ENCODE measurements around the gene ZNF789. TPM values are rescaled to one million over a fixed set of nuclear protein-coding genes. Genes with fewer than 3 reads are reported as not detected.

Gene ZNF789
- total RNA-seq, 1 donor from 2014 or later, result 5.2 TPM

GRCh38 chr7:99493823-99494222 is 21.1 kb downstream of the ZNF789 start:
- Histone ChIP-seq H3K4me3 (ENCODE audit: low read depth, low read length) (no peak overlapping the region), H3K27me3 (ENCODE audit: control insufficient read depth, insufficient read depth, low read length) (no peaks in the 10 kb centered on the region), H3K36me3 (ENCODE audit: control insufficient read depth, insufficient read depth, low read length) (peaks cover 4% of the 10 kb centered on the region)
- no peak for DNase-seq (ENCODE audit: low read depth)
- TF ChIP-seq CTCF (IDR thresholded peaks at IDR 0.05; ENCODE audit: insufficient read depth, low read length, poor library complexity, severe bottlenecking), result no peak

DNA sequence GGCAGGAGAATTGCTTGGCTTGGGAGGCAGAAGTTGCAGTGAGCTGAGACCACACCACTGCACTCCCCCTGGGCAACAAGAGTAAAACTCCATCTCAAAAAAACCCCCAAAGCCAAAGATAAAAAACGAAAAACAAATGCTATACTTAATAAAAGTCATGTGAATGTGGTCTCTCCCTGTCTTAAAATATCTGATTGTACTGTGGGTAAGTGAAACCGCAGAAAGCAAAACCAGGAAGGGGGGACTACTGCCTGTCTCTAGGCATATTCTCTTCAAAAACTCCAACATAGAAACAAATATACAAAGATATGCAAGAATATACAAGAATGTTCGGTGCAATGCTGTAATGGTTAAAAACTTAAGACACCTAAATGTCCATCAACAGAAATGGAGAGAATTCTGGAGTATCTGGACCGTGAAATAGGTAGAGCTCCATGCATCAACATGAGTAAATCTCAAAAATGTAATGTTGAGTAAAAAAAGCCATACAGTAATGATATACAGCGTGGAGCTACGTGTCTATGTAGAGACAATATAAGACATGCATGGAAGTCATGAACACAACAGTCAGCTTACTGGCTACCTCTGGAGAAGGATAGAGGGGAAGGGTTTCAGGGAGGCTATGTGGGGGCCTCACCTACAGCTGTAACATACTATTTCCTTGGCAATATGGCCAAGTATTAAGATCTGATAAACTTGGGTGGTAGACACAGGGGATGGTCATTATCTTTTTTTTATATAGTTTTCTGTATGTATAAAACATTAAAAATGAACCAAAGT is 25.3 kb downstream of the ZNF789 start:
- TF ChIP-seq CTCF (IDR thresholded peaks at IDR 0.05; ENCODE audit: insufficient read depth, low read length, poor library complexity, severe bottlenecking), result no peak
- DNase-seq (ENCODE audit: low read depth), result no peak
- peak overlapping the region; percentile 97 for H3K4me3 ChIP-seq (ENCODE audit: low read depth, low read length)
- H3K36me3 ChIP-seq (ENCODE audit: control insufficient read depth, insufficient read depth, low read length), result peaks cover 2% of the 10 kb centered on the region
- no peaks in the 10 kb centered on the region for H3K27me3 ChIP-seq (ENCODE audit: control insufficient read depth, insufficient read depth, low read length)

DNA sequence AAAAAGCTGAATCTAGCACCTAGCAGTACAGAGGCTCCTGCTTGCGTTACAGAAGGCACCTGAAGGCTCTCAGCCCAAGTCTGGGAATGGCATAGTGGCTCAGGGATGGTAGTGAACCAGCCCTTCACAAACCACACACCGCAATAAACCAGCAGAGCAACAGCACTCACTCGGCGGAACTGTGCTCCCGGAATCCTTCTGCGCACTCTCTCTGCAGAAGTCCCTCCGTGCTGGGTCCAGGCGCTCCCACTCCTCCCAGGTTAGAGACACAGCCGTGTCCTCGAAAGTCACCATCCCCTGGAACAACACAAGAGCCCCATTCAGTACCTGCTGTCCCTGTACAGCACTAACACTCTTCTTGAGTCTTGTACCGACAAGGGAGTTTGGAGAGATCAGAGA is 25.9 kb downstream of the ZNF789 start:
- Histone ChIP-seq H3K36me3 (ENCODE audit: control insufficient read depth, insufficient read depth, low read length) (peaks cover 2% of the 10 kb centered on the region), H3K27me3 (ENCODE audit: control insufficient read depth, insufficient read depth, low read length) (no peaks in the 10 kb centered on the region), H3K4me3 (ENCODE audit: low read depth, low read length) (peak overlapping the region; percentile 97)
- no peak for TF ChIP-seq CTCF (IDR thresholded peaks at IDR 0.05; ENCODE audit: insufficient read depth, low read length, poor library complexity, severe bottlenecking)
- DNase-seq (ENCODE audit: low read depth), result no peak

DNA sequence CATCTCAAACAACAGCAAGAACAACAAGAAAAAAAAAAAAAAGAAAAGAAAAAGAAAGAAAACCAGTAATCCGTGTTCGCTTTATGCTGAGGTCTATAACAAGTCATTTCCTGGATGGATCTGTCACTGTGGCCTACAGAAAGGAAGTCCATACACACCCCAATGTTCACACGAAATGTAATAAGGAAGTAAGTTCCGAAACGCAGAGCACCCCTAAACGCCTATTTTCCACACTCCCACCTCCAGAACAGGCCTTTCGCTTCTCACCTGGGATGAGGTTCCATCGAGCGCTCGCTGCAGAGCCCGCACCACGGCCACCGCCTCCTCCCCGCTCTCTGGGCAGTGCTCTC is 26.7 kb downstream of the ZNF789 start:
- DNase-seq (ENCODE audit: low read depth), result no peak
- Histone ChIP-seq H3K36me3 (ENCODE audit: control insufficient read depth, insufficient read depth, low read length) (no peaks in the 10 kb centered on the region), H3K27me3 (ENCODE audit: control insufficient read depth, insufficient read depth, low read length) (no peaks in the 10 kb centered on the region), H3K4me3 (ENCODE audit: low read depth, low read length) (peak overlapping the region; percentile 97)
- TF ChIP-seq CTCF (IDR thresholded peaks at IDR 0.05; ENCODE audit: insufficient read depth, low read length, poor library complexity, severe bottlenecking), result no peak

- no peak for TF ChIP-seq CTCF (IDR thresholded peaks at IDR 0.05; ENCODE audit: insufficient read depth, low read length, poor library complexity, severe bottlenecking)
- Histone ChIP-seq H3K27me3 (ENCODE audit: control insufficient read depth, insufficient read depth, low read length) (no peaks in the 10 kb centered on the region), H3K4me3 (ENCODE audit: low read depth, low read length) (peak within 1 kb of the TSS; percentile 97), H3K36me3 (ENCODE audit: control insufficient read depth, insufficient read depth, low read length) (no peaks in the 10 kb centered on the region)
- peak; percentile 71 for DNase-seq (ENCODE audit: low read depth)
These were observed 27.3 kb downstream of the ZNF789 start, which contains the start of gene ZNF394 for GRCh38 chr7:99499721-99500636. TSS of gene ZNF394 (minus strand) at chr7:99500281. CDS start at chr7:99500093, 188 bp downstream.
